Measurements from ENCODE around the gene VILL.
"Not testable (repeated sequence)": the region's sequence is repeated elsewhere in the genome, so short reads cannot be mapped to it uniquely, and the experiment has no call there.

The VILL gene

DNA sequence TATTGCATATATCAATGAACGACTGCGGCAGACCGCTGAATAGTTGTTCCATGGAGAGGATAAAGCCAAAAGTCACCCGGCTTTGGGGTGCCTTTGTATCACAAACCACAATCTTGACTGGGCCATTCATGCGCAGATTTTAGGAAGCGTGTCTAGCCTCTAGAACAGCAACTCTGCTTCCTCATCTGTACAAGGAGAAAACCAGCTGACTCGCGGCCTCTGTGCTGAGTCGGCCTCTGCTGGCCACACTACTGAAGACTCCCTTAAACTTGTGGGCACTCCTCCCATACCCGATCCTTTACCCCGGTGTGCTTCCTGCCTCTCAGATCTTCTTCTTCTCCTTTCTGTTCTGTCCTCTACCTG, 49.3 kb downstream of the VILL start:
- DNase-seq, result peak; percentile 47

DNA sequence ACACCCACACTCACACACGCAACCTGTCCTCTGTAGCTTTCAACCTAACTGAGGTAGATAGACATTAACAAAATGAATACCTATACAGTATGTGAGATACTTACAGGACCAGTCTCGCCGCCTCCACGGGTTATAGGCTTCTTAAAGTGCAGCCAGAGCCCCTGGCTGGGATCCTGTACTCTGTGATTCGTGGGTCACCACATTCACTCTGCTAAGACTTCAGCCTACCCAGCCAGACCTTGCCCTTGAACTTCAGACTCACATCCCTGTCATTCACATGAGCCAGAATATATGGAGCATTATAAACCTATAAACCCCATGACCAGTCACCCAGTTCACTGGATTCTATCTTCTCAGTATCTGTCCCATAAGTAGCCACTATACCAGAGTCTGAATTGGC, 49.8 kb downstream of the VILL start:
- DNase-seq, result no peak

DNA sequence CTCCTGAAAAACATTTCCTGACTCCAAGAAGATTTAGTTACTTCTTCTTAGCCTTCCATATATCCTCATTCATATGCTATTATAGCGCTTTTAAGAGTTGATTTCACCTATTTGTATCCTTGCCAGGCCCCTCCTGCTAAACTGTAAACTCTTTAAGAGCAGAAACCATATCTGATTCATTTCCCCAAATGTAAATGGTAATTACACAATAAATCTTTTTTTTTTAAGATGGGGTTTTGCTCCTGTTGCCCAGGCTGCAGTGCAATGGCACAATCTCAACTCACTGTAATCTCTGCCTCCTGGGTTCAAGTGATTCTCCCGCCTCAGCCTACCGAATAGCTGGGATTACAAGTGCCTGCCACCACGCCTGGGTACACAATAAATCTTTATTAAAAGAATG, 52.9 kb downstream of the VILL start:
- DNase-seq, result no peak

DNA sequence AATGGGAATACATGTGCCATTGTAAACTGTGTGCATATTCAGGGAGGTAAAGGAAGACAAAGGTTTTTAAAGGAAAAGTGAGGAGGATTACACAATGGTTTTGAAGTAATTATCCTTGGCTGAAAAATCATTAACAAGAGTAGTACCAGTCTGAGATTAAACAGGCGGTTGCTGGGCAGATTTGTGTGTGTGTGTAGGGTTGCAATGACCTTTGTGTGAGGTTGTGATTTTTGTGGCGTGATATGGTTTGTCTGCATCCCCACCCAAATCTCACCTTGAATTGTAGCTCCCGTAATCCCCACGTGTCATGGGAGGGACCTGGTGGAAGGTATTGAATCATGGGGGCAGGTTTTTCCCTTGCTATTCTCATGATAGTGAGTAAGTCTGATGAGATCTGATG, 55.4 kb downstream of the VILL start:
- DNase-seq, result no peak

DNA sequence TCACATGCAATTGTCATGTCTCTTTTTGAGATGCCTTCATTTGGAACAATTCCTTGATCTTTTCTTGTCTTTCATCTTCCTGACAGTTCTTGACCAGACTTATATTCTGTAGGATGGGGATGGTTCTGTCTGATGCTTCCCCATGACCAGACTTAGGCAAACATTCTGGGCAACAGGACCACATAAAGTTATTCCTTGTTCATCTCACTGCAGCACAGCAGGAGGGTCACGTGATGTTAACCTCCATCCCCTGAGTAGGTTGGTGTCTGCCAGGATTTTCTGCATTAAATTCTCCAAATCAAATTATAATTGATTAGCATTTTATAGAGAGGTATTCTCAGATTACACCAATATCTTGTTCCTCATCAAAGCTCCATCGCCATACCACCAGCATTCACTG, 56.2 kb downstream of the VILL start:
- DNase-seq, result no peak

DNA sequence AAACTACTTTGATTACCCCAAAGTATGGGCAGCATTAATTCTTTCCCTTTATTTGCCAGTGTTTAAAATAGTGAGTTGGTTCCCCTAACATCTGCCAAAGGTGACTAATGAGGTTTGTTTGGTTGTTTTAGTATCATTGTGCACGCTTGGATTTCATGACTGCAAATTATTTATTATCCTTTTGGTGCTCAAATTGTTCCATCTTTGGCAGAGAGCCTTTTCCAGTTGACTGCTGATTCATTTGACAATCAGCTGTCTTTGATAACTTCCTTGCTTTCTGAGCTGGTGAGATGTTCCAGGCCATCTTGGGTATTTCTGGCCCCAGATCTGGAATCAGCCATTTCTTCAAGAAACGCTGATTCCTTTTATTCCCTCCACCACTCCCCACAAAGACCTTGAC, 57.3 kb downstream of the VILL start:
- DNase-seq, result no peak

DNA sequence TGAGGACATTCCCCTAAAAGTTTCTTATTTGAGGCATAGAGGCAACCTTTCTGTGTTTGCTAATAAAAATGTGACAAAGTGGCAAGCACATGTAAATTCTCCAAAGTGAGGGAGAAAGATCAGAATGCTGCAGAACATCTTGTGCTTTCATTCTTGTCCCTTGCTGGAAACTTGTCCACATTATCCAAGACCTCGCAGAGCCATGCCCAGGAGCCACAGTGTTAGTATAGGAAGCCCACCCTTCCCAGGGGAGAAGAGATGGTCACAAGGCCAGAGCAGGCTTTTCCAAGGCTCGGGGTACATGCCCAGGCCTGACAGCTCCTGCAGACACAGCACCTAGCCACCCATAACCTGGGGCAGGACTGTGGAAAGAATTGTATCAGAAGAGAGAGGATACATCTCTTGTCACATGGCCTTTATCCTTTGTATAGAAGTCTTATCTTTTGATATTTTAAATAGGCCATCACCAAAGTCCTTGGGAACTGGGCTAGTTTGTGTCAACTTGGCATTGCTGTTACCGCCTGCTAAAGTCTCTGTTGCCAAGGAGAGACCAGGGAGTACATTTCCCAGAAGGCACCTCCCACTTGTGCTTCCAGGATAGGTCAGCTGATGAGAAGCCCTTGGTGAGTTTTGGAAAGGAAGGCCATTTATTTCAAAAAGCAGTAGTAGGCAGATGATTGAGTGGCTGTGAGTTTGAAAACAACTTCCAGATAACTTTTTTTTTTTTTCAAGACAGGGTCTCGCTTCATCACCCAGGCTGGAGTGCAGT, 59.0 kb downstream of the VILL start:
- DNase-seq, result no peak

DNA sequence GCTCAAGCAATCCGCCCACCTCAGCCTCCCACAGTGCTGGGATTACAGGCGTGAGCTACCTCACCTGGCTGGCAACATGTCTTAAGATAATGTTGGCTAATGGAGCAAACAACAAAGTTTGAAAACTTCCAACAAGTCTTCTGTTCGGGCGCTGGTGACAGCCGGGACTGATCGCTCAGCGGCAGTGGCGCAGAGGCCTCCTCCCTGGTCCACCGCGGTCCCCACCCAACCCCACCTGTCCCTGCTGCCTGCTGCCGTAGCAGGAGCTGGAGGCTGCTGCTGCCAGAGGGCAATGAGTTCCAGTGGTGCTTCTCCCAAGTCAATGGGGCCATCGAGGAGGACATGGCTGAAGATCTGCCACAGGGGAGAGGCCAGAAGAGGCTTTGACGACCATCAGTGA, 60.5 kb downstream of the VILL start:
- DNase-seq, result no peak

DNA sequence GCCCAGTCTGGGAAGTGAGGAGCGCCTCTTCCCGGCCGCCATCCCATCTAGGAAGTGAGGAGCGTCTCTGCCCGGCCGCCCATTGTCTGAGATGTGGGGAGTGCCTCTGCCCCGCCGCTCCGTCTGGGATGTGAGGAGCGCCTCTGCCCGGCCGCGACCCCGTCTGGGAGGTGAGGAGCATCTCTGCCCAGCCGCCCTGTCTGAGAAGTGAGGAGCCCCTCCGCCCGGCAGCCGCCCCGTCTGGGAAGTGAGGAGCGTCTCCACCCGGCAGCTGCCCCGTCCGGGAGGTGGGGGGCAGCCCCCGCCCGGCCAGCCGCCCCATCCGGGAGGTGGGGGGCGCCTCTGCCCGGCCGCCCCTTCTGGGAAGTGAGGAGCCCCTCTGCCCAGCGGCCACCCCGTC, 62.7 kb downstream of the VILL start:
- DNase-seq, result not testable (repeated sequence)

DNA sequence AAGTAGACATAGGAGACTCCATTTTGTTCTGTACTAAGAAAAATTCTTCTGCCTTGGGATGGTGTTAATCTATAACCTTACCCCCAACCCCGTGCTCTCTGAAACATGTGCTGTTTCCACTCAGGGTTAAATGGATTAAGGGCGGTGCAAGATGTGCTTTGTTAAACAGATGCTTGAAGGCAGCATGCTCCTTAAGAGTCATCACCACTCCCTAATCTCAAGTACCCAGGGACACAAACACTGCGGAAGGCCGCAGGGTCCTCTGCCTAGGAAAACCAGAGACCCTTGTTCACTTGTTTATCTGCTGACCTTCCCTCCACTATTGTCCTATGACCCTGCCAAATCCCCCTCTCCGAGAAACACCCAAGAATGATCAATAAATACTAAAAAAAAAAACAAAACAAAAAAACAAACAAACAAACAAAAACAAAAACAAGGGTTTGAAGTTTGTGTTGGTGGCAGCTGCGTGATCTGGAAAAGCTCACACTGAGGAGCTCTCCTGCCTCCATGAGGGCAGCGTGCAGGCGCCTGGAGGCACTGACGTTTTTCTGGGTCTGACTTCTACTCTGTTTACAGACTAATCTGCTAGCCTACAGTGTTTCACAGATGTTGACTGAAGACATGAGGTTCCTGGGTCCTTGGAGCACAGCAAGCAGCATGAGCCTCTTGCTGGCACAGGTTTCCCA, 63.4 kb downstream of the VILL start:
- DNase-seq, result not testable (repeated sequence)

DNA sequence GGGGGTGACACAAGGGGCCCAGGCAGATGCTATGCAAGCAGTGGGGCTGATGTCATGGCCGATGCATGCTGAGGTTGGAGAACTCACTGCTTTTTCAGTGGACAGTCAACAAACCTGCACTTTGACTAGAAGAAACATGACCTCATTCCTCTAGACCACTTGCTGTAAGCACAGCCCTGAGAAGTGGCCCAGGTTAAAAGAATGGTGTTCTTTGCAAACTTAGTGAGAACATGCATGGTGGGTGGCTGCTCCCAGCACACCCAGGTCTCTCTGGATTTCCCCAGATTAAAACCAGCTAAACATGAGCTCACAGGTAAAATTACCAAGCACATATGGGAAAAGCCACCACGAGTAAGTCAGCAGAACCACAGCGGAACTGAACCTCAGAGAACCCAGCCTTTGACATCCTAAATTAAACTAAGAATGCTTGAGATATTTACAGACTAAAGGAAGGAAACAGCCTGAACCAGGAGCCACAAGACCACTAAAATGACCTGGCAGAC, 64.0 kb downstream of the VILL start:
- DNase-seq, result no peak

Measured in activated naive CD4-positive, alpha-beta T cell treated with Interleukin-2 at 50 U/mL for 16 hours (primary cell).